Measurements from ENCODE around the gene HNRNPUL2.

- no peak for TF ChIP-seq JUNB (IDR thresholded peaks at IDR 0.05)
- TF ChIP-seq CTCF (IDR thresholded peaks at IDR 0.05 in 2 of 3, conservative IDR thresholded peaks at IDR 0.05 in 1 of 3; ENCODE audit: control insufficient read depth in 2 of 3, extremely low read depth in 1 of 3, insufficient read depth in 1 of 3, low read depth in 3 of 3, low read length in 3 of 3) = no peak
- no peak for TF ChIP-seq POLR2AphosphoS5 (IDR thresholded peaks at IDR 0.05; ENCODE audit: low read length)
- no peak for TF ChIP-seq TAF1 (IDR thresholded peaks at IDR 0.05; ENCODE audit: borderline replicate concordance, low read depth, low read length)
- TF ChIP-seq PKNOX1 (IDR thresholded peaks at IDR 0.05) = no peak
- TF ChIP-seq ZNF24 (IDR thresholded peaks at IDR 0.05) = no peak
- no peak for TF ChIP-seq CEBPB (IDR thresholded peaks at IDR 0.05; ENCODE audit: borderline replicate concordance in 1 of 2, low read depth in 2 of 2, low read length in 2 of 2)
- no peak for TF ChIP-seq BRCA1 (IDR thresholded peaks at IDR 0.05; ENCODE audit: low read depth, low read length)
- TF ChIP-seq FOXM1 (IDR thresholded peaks at IDR 0.05; ENCODE audit: low read depth, low read length) = no peak
- no peak for TF ChIP-seq ZZZ3 (IDR thresholded peaks at IDR 0.05; ENCODE audit: control insufficient read depth, insufficient read length, low read depth)
- TF ChIP-seq ZNF207 (IDR thresholded peaks at IDR 0.05; ENCODE audit: borderline replicate concordance) = no peak
Observed at GRCh38 chr11:62678433-62678769, 48.9 kb downstream of the HNRNPUL2 start.

All from GM12878 (cell line).